Measurements from ENCODE around the gene EML4.

The EML4 gene

DNA sequence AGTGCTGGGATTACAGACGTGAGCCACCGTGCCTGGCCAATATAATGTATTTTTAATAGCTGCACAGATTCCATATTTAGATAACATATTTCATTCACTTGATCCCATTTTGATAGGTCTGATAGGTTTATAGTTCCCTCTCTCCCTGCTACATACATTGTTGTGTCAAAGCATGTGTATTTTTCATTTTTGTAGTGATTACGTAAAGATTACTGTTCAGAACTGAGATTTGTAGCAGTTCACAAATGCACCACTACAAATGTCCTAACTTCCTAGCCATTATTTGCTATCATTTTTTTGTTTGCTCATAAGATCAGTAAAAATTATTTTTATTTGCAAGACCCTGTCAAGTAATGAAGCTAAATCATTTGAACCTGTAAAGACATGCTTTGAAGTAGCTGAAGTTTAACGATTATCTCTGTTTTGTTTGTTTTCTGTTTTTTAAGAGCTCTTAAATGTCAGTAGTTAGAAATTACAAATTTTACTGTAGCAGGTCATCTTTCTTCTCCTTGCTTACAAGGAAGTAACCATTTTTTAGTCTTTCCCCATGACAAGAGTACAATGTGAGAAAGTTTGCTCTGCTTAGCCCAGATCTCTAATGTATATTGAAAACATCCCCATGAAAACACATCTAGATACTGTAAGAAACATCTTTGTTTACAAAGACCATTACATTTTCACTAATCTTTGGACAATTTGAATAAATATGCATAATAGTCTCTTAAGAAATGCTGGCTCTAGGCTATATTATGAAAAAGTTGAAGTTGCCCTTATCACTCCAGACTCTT lies 54.1 kb downstream of the EML4 start:
- TF ChIP-seq, protein P1, sequence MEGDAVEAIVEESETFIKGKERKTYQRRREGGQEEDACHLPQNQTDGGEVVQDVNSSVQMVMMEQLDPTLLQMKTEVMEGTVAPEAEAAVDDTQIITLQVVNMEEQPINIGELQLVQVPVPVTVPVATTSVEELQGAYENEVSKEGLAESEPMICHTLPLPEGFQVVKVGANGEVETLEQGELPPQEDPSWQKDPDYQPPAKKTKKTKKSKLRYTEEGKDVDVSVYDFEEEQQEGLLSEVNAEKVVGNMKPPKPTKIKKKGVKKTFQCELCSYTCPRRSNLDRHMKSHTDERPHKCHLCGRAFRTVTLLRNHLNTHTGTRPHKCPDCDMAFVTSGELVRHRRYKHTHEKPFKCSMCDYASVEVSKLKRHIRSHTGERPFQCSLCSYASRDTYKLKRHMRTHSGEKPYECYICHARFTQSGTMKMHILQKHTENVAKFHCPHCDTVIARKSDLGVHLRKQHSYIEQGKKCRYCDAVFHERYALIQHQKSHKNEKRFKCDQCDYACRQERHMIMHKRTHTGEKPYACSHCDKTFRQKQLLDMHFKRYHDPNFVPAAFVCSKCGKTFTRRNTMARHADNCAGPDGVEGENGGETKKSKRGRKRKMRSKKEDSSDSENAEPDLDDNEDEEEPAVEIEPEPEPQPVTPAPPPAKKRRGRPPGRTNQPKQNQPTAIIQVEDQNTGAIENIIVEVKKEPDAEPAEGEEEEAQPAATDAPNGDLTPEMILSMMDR (IDR thresholded peaks at IDR 0.05; ENCODE audit: insufficient read depth, low read depth, low read length, missing control alignments): no peak
- no peak overlapping the region for H3K4me3 ChIP-seq (ENCODE audit: low read depth, low read length)
- DNase-seq (ENCODE audit: low read depth): no peak

DNA sequence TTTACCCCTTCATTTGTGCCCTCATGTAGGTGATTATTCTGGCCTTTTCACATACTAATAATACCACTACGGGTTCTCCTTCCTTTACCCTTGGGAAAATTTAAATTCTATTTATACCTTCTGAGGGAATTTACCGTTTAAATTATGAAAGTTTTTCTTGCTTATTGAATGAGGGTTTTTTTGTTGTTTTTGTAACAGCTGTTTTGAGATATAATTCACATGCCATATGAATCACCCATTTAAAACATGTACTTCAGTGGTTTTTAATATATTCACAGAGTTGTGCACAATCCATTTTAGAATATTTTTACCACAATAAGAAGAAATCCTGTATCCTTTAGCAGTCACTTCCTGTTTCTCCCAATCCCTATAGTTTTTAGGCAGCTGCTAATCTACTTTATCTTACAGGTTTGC lies 54.7 kb downstream of the EML4 start:
- DNase-seq (ENCODE audit: low read depth): peak; percentile 1
- H3K4me3 ChIP-seq (ENCODE audit: low read depth, low read length): no peak overlapping the region
- TF ChIP-seq, protein P1 (IDR thresholded peaks at IDR 0.05; ENCODE audit: insufficient read depth, low read depth, low read length, missing control alignments): no peak

DNA sequence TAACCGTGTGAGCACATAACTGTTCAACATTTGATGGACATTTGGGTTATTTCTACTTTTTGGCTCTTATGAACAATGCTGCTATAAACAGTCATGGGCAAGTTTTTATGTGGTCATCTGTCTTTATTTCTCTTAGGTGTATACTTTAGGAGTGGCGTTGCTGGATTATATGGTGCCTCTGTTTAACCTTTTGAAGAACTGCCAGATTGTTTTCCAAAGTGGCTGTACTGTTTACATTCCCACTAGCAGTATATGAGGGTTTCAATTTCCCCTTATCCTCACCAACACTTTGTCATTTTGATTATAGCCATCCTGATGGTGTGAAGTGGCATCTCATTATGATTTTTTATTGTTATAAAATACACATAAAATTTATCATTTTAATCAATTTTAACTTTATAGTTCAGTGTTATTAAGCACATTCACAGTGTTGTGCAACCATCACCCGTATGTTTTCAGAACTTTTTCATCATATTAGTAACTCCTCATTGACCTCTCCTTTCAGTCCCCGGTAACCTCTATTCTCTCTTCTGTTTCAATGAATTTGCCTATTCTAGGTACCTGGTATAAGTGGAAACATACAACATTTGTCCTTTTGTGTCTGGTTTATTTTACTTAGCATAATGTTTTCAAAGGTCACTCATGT lies 55.4 kb downstream of the EML4 start:
- no peak for DNase-seq (ENCODE audit: low read depth)
- TF ChIP-seq, protein P1 (IDR thresholded peaks at IDR 0.05; ENCODE audit: insufficient read depth, low read depth, low read length, missing control alignments): no peak
- H3K4me3 ChIP-seq (ENCODE audit: low read depth, low read length): no peak overlapping the region

GRCh38 chr2:42225573-42225972 lies 56.4 kb downstream of the EML4 start:
- no peak overlapping the region for H3K4me3 ChIP-seq (ENCODE audit: low read depth, low read length)
- no peak for DNase-seq (ENCODE audit: low read depth)
- TF ChIP-seq, protein P1 (IDR thresholded peaks at IDR 0.05; ENCODE audit: insufficient read depth, low read depth, low read length, missing control alignments): no peak

GRCh38 chr2:42227491-42227890 lies 58.3 kb downstream of the EML4 start:
- no peak for DNase-seq (ENCODE audit: low read depth)

DNA sequence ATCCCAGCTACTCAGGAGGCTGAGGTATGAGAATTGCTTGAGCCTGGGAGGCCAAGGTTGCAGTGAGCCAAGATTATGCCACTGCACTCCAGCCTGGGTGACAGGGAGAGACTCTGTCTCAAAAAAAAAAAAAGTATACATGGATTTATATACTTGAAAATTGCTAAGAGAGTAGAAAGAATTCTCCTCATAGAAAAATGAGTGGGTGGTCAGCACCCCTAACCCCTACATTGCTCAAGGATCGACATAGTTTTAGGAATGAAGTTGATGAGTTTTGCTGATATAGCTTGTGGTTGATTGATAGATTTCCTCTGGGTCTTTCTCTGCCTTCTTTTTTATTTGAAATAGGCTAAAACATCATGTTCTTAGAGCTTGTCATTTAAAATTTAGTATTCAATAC lies 58.9 kb downstream of the EML4 start:
- DNase-seq (ENCODE audit: low read depth): no peak

More at GRCh38 chr2:42227491-42227890, 58.3 kb downstream of the EML4 start:
- no peak overlapping the region for H3K4me3 ChIP-seq (ENCODE audit: low read depth, low read length)
- TF ChIP-seq, protein P1 (IDR thresholded peaks at IDR 0.05; ENCODE audit: insufficient read depth, low read depth, low read length, missing control alignments): no peak

More for the DNA sequence above, 58.9 kb downstream of the EML4 start:
- TF ChIP-seq, protein P1 (IDR thresholded peaks at IDR 0.05; ENCODE audit: insufficient read depth, low read depth, low read length, missing control alignments): no peak
- H3K4me3 ChIP-seq (ENCODE audit: low read depth, low read length): no peak overlapping the region

All from GM12865 (cell line).